Lung (tissue), 12 donors: ENCODE results near the gene CEBPE. TPM values are rescaled to one million over a fixed set of nuclear protein-coding genes. Genes with fewer than 3 reads are reported as not detected.

Experiments used
- ATAC-seq: fragments of 200-7000 bp; cut with Tn5 transposase; one replicate; pipeline ENCODE4 v1.9.1; 2020; ENCODE audit warnings: moderate number of reproducible peaks; ENCODE audit not compliant: insufficient read depth, low FRiP score
- DNase-seq, 3 donors: peaks; one replicate each; pipeline ENCODE4 v3.0.0-alpha.2; 2013 to 2017
- H3K27ac ChIP-seq, 2 donors: one replicate each; pipeline ENCODE4 v1.5.1; 2013; ENCODE audit warnings: mild to moderate bottlenecking in 2 of 2, moderate library complexity in 2 of 2, control low read depth in 1 of 2, inconsistent platforms in 1 of 2, low read depth in 1 of 2, low read length in 1 of 2
- H3K27me3 ChIP-seq, 3 donors: one replicate each; pipeline ENCODE4 v1.5.1; 2013; ENCODE audit warnings: low read length in 2 of 3; ENCODE audit not compliant: control insufficient read depth in 3 of 3, insufficient read depth in 3 of 3
- H3K36me3 ChIP-seq, 4 donors: one replicate each; pipeline ENCODE4 v1.5.1; 2013; ENCODE audit warnings: low read length in 4 of 4, mild to moderate bottlenecking in 1 of 4, moderate library complexity in 1 of 4; ENCODE audit not compliant: control insufficient read depth in 4 of 4, insufficient read depth in 4 of 4
- H3K4me1 ChIP-seq, 5 donors: one replicate each; pipeline ENCODE4 v1.5.1; 2013; ENCODE audit warnings: low read length in 5 of 5, mild to moderate bottlenecking in 2 of 5, moderate library complexity in 1 of 5; ENCODE audit not compliant: control insufficient read depth in 5 of 5, insufficient read depth in 5 of 5
- H3K4me3 ChIP-seq: one replicate; pipeline ENCODE4 v1.5.1; 2013; ENCODE audit warnings: mild to moderate bottlenecking, control low read depth, moderate library complexity
- H3K9ac ChIP-seq, 2 donors: one replicate each; pipeline ENCODE4 v1.5.1; 2013; ENCODE audit warnings: low read length in 2 of 2, control low read depth in 1 of 2; ENCODE audit not compliant: insufficient read depth in 1 of 2
- H3K9me3 ChIP-seq, 4 donors: one replicate each; pipeline ENCODE4 v1.5.1; 2013; ENCODE audit warnings: low read length in 3 of 4, mild to moderate bottlenecking in 1 of 4, moderate library complexity in 1 of 4; ENCODE audit not compliant: control insufficient read depth in 4 of 4, insufficient read depth in 3 of 4
- CTCF ChIP-seq: IDR thresholded peaks from 2 replicates; pipeline ENCODE4 v1.5.1; 2012; ENCODE audit warnings: mild to moderate bottlenecking; ENCODE audit errors: control extremely low read depth, extremely low read depth
- WGBS, 2 donors: extraction: QIAGEN DNeasy Blood & Tissue Kit; methylation state at CpG; one replicate each; pipeline ENCODE4 v1.1.7; 2013; 5-methylcytosine and 5-hydroxymethylcytosine counted together
- polyA plus RNA-seq, 2 donors: library from polyadenylated mRNA; stranded (reverse); fragments of 200-250 nt; gene quantifications; one replicate each; pipeline ENCODE4 v1.2.1, GENCODE V29; 2013
- total RNA-seq, 2 donors: library from RNA; depleted of rRNA in 1 of 2; stranded (reverse); fragments of >200 nt in 1 of 2; gene quantifications; one replicate each; pipeline ENCODE4 v1.2.1, GENCODE V29; 2014 to 2021
- donor health status: control.
- donor health status: control.
- donor health status: Bipolar disorder and iron deficiency.
- donor health status: healthy.
- donor health status: DM: yes; HTN: yes; CAD: no.

The CEBPE gene
- total and polyA plus RNA-seq, 4 donors: 0.16 to 3.5 (median 0.67) TPM; not detected in 1

- no peak for TF ChIP-seq CTCF
- DNase-seq (no peak), ATAC-seq (no peak)
- no peaks in the 10 kb centered on the region for H3K9me3 ChIP-seq
- peaks cover 0 to 43% (median 21%) of the 10 kb centered on the region in 4 donors for H3K36me3 ChIP-seq
- no peak overlapping the region for H3K9ac ChIP-seq
- H3K27me3 ChIP-seq: no peaks in the 10 kb centered on the region
- WGBS, 2 donors: 80 to 89% methylated on average over 6 of the region's 6 CpGs
- H3K27ac ChIP-seq: peak overlapping the region in 1 of 2 donors; percentile 63
- no peak overlapping the region for H3K4me3 ChIP-seq
- peaks cover 0 to 7% (median 4%) of the 10 kb centered on the region in 5 donors for H3K4me1 ChIP-seq
Measured at GRCh38 chr14:23137813-23138535, 18.9 kb upstream of the CEBPE start.

- H3K27ac ChIP-seq: peak overlapping the region in 1 of 2 donors; percentile 63
- peak; percentile 37 to 69 (median 51) for DNase-seq
- no peak overlapping the region for H3K9ac ChIP-seq
Measured at GRCh38 chr14:23137192-23137812, 18.2 kb upstream of the CEBPE start.

GRCh38 chr14:23136566-23137133 lies 17.6 kb upstream of the CEBPE start:
- DNase-seq (no peak), ATAC-seq (no peak)
- Histone ChIP-seq H3K36me3 (peaks cover 0 to 40% (median 19%) of the 10 kb centered on the region in 4 donors), H3K4me3 (no peak overlapping the region), H3K4me1 (peaks cover 0 to 6% (median 0%) of the 10 kb centered on the region in 5 donors), H3K27ac (no peak overlapping the region), H3K27me3 (no peaks in the 10 kb centered on the region), H3K9me3 (no peaks in the 10 kb centered on the region), H3K9ac (no peak overlapping the region)
- 85 to 87% methylated on average over 16 of the region's 16 CpGs for WGBS, 2 donors
- TF ChIP-seq CTCF: no peak

More at GRCh38 chr14:23137192-23137812, 18.2 kb upstream of the CEBPE start:
- 71 to 93% methylated on average over 11 of the region's 11 CpGs for WGBS, 2 donors
- ATAC-seq: no peak
- Histone ChIP-seq H3K27me3 (no peaks in the 10 kb centered on the region), H3K9me3 (no peaks in the 10 kb centered on the region), H3K4me1 (peaks cover 0 to 6% (median 1%) of the 10 kb centered on the region in 5 donors), H3K36me3 (peaks cover 0 to 37% (median 19%) of the 10 kb centered on the region in 4 donors), H3K4me3 (no peak overlapping the region)
- no peak for TF ChIP-seq CTCF
